BLaER1 (cell line): ENCODE results near the gene ASCC3.

ENCODE experiments used
- H3K27ac ChIP-seq: shearing (Covaris generic); formaldehyde crosslinking; 2 replicates; pipeline ENCODE4 v1.8.1; 2022
- H3K27me3 ChIP-seq: shearing (Covaris generic); formaldehyde crosslinking; 2 replicates; pipeline ENCODE4 v1.8.1; 2022
- H3K36me3 ChIP-seq: shearing (Covaris generic); formaldehyde crosslinking; 2 replicates; pipeline ENCODE4 v1.8.1; 2022
- H3K4me1 ChIP-seq: shearing (Covaris generic); formaldehyde crosslinking; 2 replicates; pipeline ENCODE4 v1.8.1; 2022
- H3K4me2 ChIP-seq: shearing (Covaris generic); formaldehyde crosslinking; 2 replicates; pipeline ENCODE4 v1.8.1; 2022
- H3K4me3 ChIP-seq: shearing (Covaris generic); formaldehyde crosslinking; 2 replicates; pipeline ENCODE4 v1.8.1; 2022
- H3K9ac ChIP-seq: shearing (Covaris generic); formaldehyde crosslinking; 2 replicates; pipeline ENCODE4 v1.8.1; 2022
- H3K9me3 ChIP-seq: shearing (Covaris generic); formaldehyde crosslinking; 2 replicates; pipeline ENCODE4 v1.8.1; 2022
- H4K20me1 ChIP-seq: shearing (Covaris generic); formaldehyde crosslinking; 2 replicates; pipeline ENCODE4 v1.8.1; 2022
- Cebpa-rat ChIP-seq: shearing (Covaris generic); IDR thresholded peaks from 2 replicates; pipeline ENCODE4 v1.8.1; 2022

ASCC3 gene

DNA sequence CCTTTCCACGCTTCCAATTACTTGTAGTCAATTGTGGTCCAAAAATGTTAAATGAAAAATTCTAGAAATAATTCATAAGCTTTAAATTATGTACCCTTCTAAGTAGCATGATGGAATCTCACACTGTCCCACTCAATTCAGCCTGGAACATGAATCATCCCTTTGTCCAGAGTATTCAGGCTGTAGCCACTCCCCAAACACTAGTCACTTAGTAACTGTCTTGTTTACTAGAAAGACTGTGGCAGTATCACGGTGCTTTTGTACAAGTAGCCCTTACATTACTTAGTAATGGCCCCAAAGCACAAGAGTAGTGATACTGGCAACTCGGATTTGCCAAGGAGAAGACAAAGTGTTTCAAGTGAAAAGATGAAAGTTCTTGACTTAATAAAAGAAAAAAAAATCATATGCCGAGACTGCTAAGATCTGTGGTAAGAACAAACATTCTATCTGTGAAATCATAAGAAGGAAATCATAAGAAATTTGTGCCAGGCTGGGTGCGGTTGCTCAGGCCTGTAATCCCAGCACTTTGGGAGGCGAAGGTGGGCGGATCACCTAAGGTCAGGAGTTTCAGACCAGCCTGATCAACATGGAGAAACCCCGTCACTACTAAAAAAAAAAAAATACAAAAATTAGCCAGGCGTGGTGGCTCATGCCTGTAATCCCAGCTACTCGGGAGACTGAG lies 247.9 kb downstream of the ASCC3 start:
- Histone ChIP-seq H3K27ac (no peak overlapping the region), H3K4me3 (no peak overlapping the region), H4K20me1 (no peaks in the 10 kb centered on the region), H3K9me3 (no peaks in the 10 kb centered on the region), H3K27me3 (no peaks in the 10 kb centered on the region), H3K4me1 (no peaks in the 10 kb centered on the region), H3K4me2 (no peak overlapping the region), H3K36me3 (peaks cover 26% of the 10 kb centered on the region), H3K9ac (no peak overlapping the region)
- no peak for TF ChIP-seq Cebpa-rat

DNA sequence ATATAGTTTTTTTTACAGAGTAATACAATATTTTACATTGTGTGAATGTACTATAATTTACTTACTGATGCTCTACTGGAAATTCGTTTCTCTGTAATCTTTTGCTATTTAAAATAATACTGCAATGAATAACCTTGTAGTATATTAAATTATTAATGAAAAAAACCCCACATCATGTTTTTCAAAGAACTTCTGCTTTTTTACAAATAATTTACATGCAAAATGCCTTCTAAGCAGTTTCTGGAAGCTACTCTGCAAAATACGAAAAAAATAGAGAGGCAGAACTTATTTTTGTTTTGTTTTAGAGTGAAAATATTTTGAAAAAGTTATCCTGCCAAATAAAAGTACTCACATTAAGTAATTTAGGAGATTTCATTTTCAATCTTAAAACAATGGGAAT lies 250.6 kb downstream of the ASCC3 start:
- H3K9me3 ChIP-seq: no peaks in the 10 kb centered on the region
- H3K4me2 ChIP-seq: no peak overlapping the region
- no peak overlapping the region for H3K9ac ChIP-seq
- TF ChIP-seq Cebpa-rat: no peak
- H3K36me3 ChIP-seq: peaks cover 14% of the 10 kb centered on the region; the same call in 1 of the 2 replicates
- no peak overlapping the region for H3K27ac ChIP-seq
- no peaks in the 10 kb centered on the region for H3K27me3 ChIP-seq
- no peaks in the 10 kb centered on the region for H4K20me1 ChIP-seq
- H3K4me1 ChIP-seq: no peaks in the 10 kb centered on the region
- H3K4me3 ChIP-seq: no peak overlapping the region

DNA sequence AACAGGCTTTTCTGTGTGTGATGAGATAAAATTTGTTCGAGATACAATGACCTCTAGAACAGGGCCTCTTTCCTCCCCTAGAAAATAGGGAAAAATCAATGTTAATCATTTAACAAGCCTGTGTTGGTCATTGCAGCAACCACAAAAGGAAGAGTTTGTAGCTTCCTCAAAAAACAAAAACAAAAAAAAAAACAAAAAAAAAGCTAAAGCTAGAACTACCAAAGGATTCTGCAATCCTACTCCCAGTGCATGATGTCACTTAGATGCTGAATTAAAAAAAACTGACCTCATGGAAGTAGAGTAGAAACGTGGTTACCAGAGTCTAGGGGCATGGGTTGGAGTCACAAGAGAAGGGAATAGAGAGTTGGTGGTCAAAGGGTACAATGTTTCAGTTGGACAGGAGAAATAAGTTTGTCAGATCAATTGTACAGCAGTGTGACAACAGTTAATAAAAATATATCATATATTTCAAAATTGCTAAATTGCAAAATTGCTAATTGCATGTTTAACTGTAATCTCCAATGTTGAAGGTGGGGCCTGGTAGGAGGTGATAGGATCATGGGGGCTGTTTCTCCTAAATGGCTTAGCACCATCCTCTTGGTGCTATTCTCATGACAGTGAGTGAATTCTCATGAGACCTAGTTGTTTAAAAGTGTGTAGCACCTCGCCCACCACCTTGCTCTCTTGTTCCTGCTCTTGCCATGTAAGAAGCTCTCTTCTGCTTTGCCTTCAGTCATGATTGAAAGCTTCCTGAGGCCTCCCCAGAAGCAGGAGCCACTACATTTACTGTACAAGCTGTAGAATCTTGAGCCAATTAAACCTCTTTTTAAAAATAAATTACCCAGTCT lies 253.0 kb downstream of the ASCC3 start:
- Histone ChIP-seq H3K4me2 (no peak overlapping the region), H4K20me1 (no peaks in the 10 kb centered on the region), H3K4me1 (no peaks in the 10 kb centered on the region), H3K27me3 (no peaks in the 10 kb centered on the region), H3K9me3 (no peaks in the 10 kb centered on the region), H3K36me3 (peaks cover 19% of the 10 kb centered on the region; the same call in 1 of the 2 replicates), H3K27ac (no peak overlapping the region), H3K9ac (no peak overlapping the region), H3K4me3 (no peak overlapping the region)
- TF ChIP-seq Cebpa-rat: no peak

DNA sequence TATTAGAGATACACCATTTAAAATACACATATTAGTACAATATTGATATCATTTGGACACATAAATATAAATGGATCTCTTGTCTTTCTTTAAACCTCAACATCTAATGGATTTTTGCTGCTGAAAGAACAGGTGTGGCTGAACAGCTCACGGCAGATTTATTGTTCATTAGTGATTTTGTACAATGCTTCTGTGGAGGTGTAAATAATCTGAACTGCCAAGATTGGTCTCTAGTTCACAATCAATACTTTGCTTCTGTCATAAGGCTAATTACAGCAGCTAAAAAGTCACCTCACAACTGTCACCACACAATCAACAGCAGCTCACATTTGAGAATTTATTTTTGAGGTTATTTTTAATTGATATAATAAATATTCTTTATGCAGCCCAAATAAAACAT lies 254.4 kb downstream of the ASCC3 start:
- H3K4me2 ChIP-seq: no peak overlapping the region
- no peak for TF ChIP-seq Cebpa-rat
- H4K20me1 ChIP-seq: no peaks in the 10 kb centered on the region
- no peaks in the 10 kb centered on the region for H3K27me3 ChIP-seq
- H3K9me3 ChIP-seq: peaks cover 6% of the 10 kb centered on the region
- no peaks in the 10 kb centered on the region for H3K4me1 ChIP-seq
- no peak overlapping the region for H3K27ac ChIP-seq
- no peak overlapping the region for H3K4me3 ChIP-seq
- no peak overlapping the region for H3K9ac ChIP-seq
- peaks cover 26% of the 10 kb centered on the region for H3K36me3 ChIP-seq

DNA sequence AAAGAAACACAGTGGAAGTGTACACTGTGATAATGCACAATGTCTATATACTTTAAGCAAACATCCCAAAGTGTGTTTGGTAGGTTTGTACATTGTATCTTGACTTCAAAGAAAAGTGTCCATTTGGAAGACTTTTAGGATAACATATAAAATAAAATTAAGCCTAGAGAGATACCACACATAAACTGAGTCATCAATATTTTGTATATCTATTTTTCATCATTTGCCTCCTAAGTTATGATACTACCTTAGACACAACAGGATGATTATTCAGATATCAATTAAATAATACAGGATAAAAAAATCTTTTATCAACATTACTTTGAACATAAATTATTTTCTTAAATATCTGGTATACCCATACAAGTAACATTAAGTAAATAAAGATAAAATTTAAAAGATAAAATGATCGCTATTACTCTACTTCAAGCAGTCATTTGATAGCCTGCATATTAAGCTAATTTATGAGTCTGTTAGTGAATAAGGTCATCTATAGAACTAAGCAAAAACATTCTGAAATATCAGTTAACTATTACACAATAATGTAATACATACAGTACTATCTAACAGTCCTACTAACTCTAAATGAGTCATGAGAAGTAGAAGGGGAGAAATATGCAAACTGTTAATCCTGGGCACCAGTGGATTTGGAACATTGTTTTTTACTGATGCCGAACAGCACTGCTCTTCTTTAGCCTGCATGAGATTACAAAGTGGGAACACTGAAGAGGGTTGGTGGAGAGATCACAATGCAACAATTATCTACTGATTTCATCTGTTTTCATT lies 258.0 kb downstream of the ASCC3 start:
- peaks cover 36% of the 10 kb centered on the region for H3K36me3 ChIP-seq
- H3K9me3 ChIP-seq: peaks cover 10% of the 10 kb centered on the region
- no peaks in the 10 kb centered on the region for H3K4me1 ChIP-seq
- H3K9ac ChIP-seq: no peak overlapping the region
- no peak; the same call in 1 of the 2 replicates for TF ChIP-seq Cebpa-rat
- no peak overlapping the region for H3K4me3 ChIP-seq
- no peak overlapping the region for H3K4me2 ChIP-seq
- no peak overlapping the region for H3K27ac ChIP-seq
- H3K27me3 ChIP-seq: no peaks in the 10 kb centered on the region
- no peaks in the 10 kb centered on the region for H4K20me1 ChIP-seq

DNA sequence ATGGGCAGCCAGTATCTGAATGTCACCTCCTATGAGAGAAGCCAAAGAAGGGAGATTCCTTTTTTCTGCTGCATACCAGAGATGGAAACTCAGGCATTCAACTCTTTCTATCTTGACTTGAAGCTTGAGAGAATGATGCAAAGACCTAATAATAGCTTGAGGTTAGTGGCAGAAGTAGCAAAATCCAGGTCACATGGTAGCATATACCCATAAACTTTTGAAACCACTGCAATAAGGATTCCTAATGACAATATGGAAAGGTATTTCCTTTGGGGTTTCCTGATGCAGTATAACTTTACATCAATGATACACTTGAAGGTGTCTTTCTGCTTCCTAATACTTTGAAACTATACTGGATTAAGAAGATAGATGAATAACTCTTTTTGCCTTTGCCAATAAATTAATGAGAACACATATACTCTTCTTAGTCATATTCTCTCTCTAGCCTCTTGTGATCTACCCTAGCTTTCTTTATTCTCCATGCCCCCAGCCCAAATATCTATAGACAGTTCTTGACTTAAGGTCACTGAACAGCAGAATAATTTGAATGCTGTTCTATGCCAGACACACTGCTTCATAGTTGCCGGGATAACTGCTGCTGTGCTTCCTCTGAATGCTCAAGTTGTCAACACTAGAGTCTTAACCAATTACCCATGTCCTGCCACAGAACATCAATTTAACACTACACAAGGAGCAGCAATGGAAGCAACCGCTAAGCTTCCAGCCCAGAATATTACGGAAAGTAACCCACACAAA lies 260.9 kb downstream of the ASCC3 start:
- H3K4me1 ChIP-seq: no peaks in the 10 kb centered on the region
- no peak overlapping the region for H3K4me2 ChIP-seq
- peaks cover 33% of the 10 kb centered on the region for H3K36me3 ChIP-seq
- H4K20me1 ChIP-seq: no peaks in the 10 kb centered on the region
- no peak overlapping the region for H3K9ac ChIP-seq
- H3K9me3 ChIP-seq: peaks cover 10% of the 10 kb centered on the region
- no peak for TF ChIP-seq Cebpa-rat
- H3K27ac ChIP-seq: no peak overlapping the region
- H3K27me3 ChIP-seq: no peaks in the 10 kb centered on the region
- H3K4me3 ChIP-seq: no peak overlapping the region

DNA sequence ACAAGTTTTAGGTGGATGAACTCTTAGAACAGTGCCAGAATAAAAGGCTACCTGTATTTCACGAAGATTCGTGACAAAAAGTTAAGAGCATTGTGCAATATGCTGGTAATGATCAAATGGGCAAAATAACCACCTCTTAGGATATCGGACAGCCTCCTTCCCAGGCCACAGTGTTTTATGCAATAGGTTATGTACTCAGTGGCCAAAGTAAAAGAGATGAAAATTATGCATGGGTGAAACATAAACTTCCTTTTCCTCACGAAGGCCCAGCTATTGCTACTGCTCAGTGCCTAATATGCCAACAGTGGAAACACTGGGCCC lies 262.8 kb downstream of the ASCC3 start:
- no peak overlapping the region for H3K27ac ChIP-seq

DNA sequence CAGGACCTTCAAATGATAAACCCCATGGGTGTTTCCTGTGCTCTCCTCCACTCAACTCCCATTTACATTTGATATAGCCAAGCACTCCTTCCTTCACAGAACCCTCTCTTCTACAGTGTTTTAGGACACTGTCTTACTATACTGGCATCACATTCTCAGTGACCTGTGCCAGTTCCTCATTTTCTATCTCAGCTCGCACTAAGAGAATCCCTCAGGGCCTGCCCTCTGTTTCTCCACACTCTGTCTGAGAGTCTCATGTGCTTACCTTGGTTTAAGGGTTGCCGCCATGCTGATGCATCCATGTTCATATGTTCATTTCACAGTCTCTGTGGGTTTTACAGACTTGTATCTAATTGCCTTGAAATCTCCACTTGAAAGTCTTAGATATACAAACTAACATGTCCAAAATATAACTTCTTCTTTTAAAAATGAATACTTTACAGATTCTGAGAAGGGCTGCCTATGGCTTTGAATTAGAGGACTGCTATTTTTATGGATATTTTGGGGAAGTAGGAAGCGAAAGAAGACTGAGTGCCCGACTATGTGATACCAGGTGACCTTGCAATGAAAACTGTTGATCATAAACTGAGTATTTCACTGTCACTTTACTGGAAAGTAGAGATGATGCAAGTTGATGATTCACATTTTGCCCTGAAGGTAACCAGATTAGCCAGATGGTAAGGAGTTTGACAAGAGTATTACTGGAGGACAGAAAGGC lies 263.3 kb downstream of the ASCC3 start:
- Histone ChIP-seq H3K27ac (no peak overlapping the region), H3K36me3 (peaks cover 30% of the 10 kb centered on the region), H3K9me3 (peaks cover 10% of the 10 kb centered on the region), H4K20me1 (no peaks in the 10 kb centered on the region), H3K27me3 (no peaks in the 10 kb centered on the region), H3K4me1 (no peaks in the 10 kb centered on the region), H3K4me2 (no peak overlapping the region), H3K4me3 (no peak overlapping the region), H3K9ac (no peak overlapping the region)
- TF ChIP-seq Cebpa-rat: no peak

More for the DNA sequence above, 262.8 kb downstream of the ASCC3 start:
- no peaks in the 10 kb centered on the region for H4K20me1 ChIP-seq
- no peak for TF ChIP-seq Cebpa-rat
- H3K9ac ChIP-seq: no peak overlapping the region
- no peaks in the 10 kb centered on the region for H3K27me3 ChIP-seq
- H3K4me1 ChIP-seq: no peaks in the 10 kb centered on the region
- no peak overlapping the region for H3K4me3 ChIP-seq
- H3K9me3 ChIP-seq: peaks cover 10% of the 10 kb centered on the region
- peaks cover 30% of the 10 kb centered on the region for H3K36me3 ChIP-seq
- no peak overlapping the region for H3K4me2 ChIP-seq

DNA sequence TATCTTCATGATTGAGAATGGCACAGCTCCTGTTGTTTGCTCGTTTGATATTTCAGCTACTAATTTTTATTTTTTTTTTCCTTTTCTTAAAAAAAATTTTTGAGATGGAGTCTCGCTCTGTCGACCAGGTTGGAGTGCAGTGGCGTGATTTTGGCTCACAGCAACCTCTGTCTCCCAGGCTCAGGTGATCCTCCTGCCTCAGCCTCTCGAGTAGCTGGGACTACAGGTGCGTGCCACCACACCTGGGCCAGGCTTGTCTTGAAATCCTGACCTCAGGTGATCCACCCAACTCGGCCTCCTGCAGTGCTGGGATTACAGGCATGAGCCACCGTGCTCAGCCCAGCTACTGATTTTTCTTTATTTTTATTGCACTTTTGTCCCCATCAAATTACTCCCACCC lies 266.2 kb downstream of the ASCC3 start:
- H3K4me2 ChIP-seq: no peak overlapping the region
- peaks cover 18% of the 10 kb centered on the region; the same call in 1 of the 2 replicates for H3K36me3 ChIP-seq
- no peaks in the 10 kb centered on the region for H3K9me3 ChIP-seq
- no peak for TF ChIP-seq Cebpa-rat
- no peaks in the 10 kb centered on the region for H3K4me1 ChIP-seq
- H3K27me3 ChIP-seq: no peaks in the 10 kb centered on the region
- no peaks in the 10 kb centered on the region for H4K20me1 ChIP-seq
- no peak overlapping the region for H3K9ac ChIP-seq
- H3K27ac ChIP-seq: no peak overlapping the region
- H3K4me3 ChIP-seq: no peak overlapping the region
